ENCODE data around the gene PBX4.

PBX4 gene

GRCh38 chr19:19654441-19654840, 36.0 kb upstream of the PBX4 start:
- TF ChIP-seq, protein P1, sequence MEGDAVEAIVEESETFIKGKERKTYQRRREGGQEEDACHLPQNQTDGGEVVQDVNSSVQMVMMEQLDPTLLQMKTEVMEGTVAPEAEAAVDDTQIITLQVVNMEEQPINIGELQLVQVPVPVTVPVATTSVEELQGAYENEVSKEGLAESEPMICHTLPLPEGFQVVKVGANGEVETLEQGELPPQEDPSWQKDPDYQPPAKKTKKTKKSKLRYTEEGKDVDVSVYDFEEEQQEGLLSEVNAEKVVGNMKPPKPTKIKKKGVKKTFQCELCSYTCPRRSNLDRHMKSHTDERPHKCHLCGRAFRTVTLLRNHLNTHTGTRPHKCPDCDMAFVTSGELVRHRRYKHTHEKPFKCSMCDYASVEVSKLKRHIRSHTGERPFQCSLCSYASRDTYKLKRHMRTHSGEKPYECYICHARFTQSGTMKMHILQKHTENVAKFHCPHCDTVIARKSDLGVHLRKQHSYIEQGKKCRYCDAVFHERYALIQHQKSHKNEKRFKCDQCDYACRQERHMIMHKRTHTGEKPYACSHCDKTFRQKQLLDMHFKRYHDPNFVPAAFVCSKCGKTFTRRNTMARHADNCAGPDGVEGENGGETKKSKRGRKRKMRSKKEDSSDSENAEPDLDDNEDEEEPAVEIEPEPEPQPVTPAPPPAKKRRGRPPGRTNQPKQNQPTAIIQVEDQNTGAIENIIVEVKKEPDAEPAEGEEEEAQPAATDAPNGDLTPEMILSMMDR (conservative IDR thresholded peaks at IDR 0.05): no peak
- H3K27ac ChIP-seq: no peak overlapping the region

DNA sequence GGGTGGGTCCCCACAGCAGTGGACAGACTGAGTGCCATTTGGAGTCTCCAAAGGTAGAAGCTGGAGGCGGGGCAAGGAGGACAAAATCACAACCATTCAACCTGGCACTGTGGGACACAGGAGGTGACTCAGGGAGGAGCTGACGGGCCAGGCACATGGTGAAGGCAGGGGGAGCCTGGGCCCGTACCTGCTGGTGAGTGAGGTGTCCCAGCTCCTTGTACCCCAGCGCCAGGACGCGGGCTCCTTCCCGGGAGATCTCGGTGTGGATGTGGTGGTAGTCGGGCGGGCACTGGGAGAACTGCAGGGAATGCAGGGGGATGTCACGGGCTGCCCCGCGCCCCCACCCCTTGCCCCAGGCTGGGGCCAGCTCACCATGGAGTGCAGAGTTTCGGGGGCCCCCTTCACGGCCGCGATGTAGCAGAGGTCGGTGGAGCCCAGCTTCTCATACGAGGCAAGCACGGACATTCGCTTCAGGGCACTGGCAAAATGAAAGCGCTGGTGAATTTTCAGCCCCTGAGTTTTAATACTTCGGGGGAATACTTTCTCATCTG, 35.2 kb upstream of the PBX4 start:
- TF ChIP-seq, protein P1 (conservative IDR thresholded peaks at IDR 0.05): no peak
- no peak overlapping the region for H3K27ac ChIP-seq

DNA sequence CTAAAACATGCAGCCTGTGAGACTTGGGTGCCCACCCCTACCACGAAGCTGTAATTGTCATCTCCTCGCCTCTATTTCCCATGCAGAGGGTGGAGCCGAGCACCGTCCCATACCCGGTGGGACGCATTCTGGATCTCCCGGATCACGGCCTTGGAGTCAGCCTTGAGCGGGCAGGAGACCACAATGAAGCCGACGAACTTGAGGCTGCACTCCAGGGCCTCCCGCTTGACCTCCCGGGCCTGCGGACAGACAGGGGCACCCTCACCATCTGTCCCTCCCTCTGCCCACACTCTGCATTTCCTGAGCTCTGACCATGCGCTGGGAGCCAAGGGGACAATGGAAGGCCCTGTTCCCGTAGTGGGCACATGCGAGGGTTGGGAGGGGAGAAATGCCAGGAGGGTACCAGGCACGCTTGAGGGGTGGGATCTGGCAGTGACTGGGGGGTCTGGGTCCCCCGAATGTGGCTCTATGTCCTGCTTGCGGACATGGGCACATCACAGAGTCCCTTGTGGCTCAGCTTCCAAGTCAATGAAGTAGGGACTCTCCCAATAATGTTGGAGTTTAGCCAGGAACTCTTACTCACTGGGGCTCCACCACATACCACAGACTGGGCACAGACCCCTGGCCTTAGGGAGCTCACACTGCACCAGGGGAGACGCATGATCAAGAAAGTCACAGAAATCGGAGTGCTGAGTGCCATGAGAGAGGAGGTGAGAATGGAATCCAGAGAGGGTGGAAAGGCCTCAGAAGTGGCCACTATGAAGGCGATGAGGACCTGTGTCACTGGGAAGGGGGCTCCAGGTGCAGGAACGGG, 34.2 kb upstream of the PBX4 start:
- no peak overlapping the region for H3K27ac ChIP-seq

DNA sequence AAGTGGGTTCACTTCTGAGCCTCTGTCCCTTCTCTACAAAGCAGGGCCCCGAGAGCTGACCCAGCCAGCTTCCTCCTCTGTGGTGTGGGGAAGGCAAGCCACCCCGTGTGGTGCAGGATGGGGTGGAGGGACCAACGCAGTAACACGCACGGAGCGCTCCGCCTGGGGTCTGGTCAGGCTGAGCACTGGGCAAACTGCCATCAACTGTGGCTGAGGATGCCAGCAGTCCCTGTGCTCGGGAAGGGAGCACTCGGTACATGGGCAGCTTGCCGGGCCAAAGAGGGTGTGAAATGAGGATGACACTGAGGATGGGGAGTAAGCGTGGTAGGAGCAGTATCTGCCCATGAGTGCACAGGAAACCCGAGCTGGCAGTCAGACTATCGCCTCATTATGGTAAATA, 32.6 kb upstream of the PBX4 start:
- TF ChIP-seq, protein P1 (conservative IDR thresholded peaks at IDR 0.05): no peak
- H3K27ac ChIP-seq: no peak overlapping the region

More for the DNA sequence above, 34.2 kb upstream of the PBX4 start:
- TF ChIP-seq, protein P1 (conservative IDR thresholded peaks at IDR 0.05): no peak

DNA sequence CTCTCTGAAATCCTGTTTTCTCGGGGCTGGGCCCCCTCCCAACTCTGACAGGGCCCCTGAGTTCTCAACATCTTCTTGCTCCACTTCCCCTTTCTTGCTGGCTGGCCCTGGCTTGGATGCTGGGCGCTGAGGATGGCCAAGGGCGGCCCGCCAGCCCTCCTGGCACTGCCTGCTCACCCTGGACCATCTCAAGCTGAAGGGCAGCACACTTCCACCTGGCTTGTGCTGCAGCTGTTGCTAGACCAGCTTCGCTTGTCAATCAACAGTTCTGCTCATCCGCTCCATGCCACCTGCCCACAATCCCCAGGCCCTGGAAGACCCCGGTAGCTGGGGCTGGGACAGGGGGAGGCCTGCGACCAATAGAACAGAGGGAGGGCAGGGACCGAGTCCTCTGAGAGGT, 31.8 kb upstream of the PBX4 start:
- TF ChIP-seq, protein P1 (conservative IDR thresholded peaks at IDR 0.05): no peak
- no peak overlapping the region for H3K27ac ChIP-seq

- TF ChIP-seq, protein P1 (conservative IDR thresholded peaks at IDR 0.05): no peak
- H3K27ac ChIP-seq: no peak overlapping the region
Observed at GRCh38 chr19:19649580-19649995, 31.1 kb upstream of the PBX4 start.

- H3K27ac ChIP-seq: no peak overlapping the region
- TF ChIP-seq, protein P1 (conservative IDR thresholded peaks at IDR 0.05): no peak
Observed at GRCh38 chr19:19649155-19649554, 30.7 kb upstream of the PBX4 start.

All from VCaP (cell line).